CD4-positive, alpha-beta memory T cell (primary cell): ENCODE measurements around the gene ADAM33. TPM values are rescaled to one million over a fixed set of nuclear protein-coding genes. Genes with fewer than 3 reads are reported as not detected.

Experiments
- CTCF ChIA-PET: fragments of 350-600 bp; sonication (Branson Sonifier 250); formaldehyde crosslinking; loops from one replicate; lab custom pipeline; 2021; ENCODE audit warnings: inconsistent platforms; ENCODE audit not compliant: partially characterized antibody; lab: Charles Lee
- POLR2A ChIA-PET: fragments of 350-600 bp; sonication (Branson Sonifier 250); formaldehyde crosslinking; loops from one replicate; lab custom pipeline; 2021; ENCODE audit not compliant: partially characterized antibody; lab: Charles Lee
- DNase-seq, 5 donors: peaks; one replicate each; pipeline versions ENCODE4 v3.0.0 to v3.0.0-alpha.2; 2020 to 2022; ENCODE audit warnings: mixed read lengths in 1 of 5
- H3K27ac ChIP-seq: one replicate; pipeline ENCODE4 v1.7.0; 2013; ENCODE audit warnings: low read depth, low read length
- H3K27me3 ChIP-seq: 2 replicates; pipeline ENCODE4 v1.7.0; 2013; ENCODE audit warnings: mild to moderate bottlenecking, low read length, moderate library complexity; ENCODE audit not compliant: insufficient read depth
- H3K36me3 ChIP-seq: 2 replicates; pipeline ENCODE4 v1.7.0; 2013; ENCODE audit warnings: mild to moderate bottlenecking, low read length, moderate library complexity; ENCODE audit not compliant: insufficient read depth
- H3K4me1 ChIP-seq: 2 replicates; pipeline ENCODE4 v1.7.0; 2013; ENCODE audit warnings: mild to moderate bottlenecking, low read length, moderate library complexity; ENCODE audit not compliant: insufficient read depth
- H3K4me3 ChIP-seq, 2 donors: one replicate each; pipeline ENCODE4 v1.7.0; 2013; ENCODE audit warnings: low read length in 2 of 2, mild to moderate bottlenecking in 1 of 2
- H3K9me3 ChIP-seq, 2 donors: one replicate each; pipeline ENCODE4 v1.7.0; 2013; ENCODE audit warnings: low read length in 2 of 2, control low read depth in 1 of 2; ENCODE audit not compliant: control insufficient read depth in 1 of 2
- H3K27ac Mint-ChIP-seq, 7 donors: one replicate each; pipeline ENCODE4 v1.8.0; 2020 to 2021; ENCODE audit warnings: mixed read lengths in 7 of 7, mild to moderate bottlenecking in 6 of 7, inconsistent platforms in 3 of 7, moderate library complexity in 3 of 7
- H3K27me3 Mint-ChIP-seq, 2 donors: one replicate each; pipeline ENCODE4 v1.8.0; 2020 to 2021; ENCODE audit warnings: mixed read lengths in 2 of 2
- H3K36me3 Mint-ChIP-seq, 2 donors: one replicate each; pipeline ENCODE4 v1.8.0; 2020 to 2021; ENCODE audit warnings: mixed read lengths in 2 of 2, inconsistent platforms in 1 of 2, mild to moderate bottlenecking in 1 of 2
- H3K4me1 Mint-ChIP-seq, 4 donors: one replicate each; pipeline ENCODE4 v1.8.0; 2020 to 2021; ENCODE audit warnings: mixed read lengths in 4 of 4, mild to moderate bottlenecking in 1 of 4
- H3K4me3 Mint-ChIP-seq, 8 donors: one replicate each; pipeline ENCODE4 v1.8.0; 2020 to 2021; ENCODE audit warnings: mixed read lengths in 8 of 8, mild to moderate bottlenecking in 7 of 8, moderate library complexity in 6 of 8, inconsistent platforms in 3 of 8
- H3K9me3 Mint-ChIP-seq, 8 donors: one replicate each; pipeline ENCODE4 v1.8.0; 2020 to 2021; ENCODE audit warnings: mixed read lengths in 8 of 8, mild to moderate bottlenecking in 5 of 8, inconsistent platforms in 3 of 8, moderate library complexity in 1 of 8
- intact Hi-C: fragments of 100-400 bp; cut with micrococcal nuclease; formaldehyde crosslinking; loops from one replicate; pipeline ENCODE4 v1.15.1; 2023
- polyA plus RNA-seq, 2 donors: library from polyadenylated mRNA; unstranded; fragments of 300-500 nt; fragmentation: Illumina TruSeq; gene quantifications; one replicate each; pipeline ENCODE4 v1.2.3, GENCODE V29; 2021
- total RNA-seq, 2 experiments: library from RNA; stranded (reverse); gene quantifications; one replicate each; pipeline ENCODE4 v1.2.3, GENCODE V29; 2021

ADAM33 gene
- total and polyA plus RNA-seq, 4 experiments from 2014 or later: not detected

DNA sequence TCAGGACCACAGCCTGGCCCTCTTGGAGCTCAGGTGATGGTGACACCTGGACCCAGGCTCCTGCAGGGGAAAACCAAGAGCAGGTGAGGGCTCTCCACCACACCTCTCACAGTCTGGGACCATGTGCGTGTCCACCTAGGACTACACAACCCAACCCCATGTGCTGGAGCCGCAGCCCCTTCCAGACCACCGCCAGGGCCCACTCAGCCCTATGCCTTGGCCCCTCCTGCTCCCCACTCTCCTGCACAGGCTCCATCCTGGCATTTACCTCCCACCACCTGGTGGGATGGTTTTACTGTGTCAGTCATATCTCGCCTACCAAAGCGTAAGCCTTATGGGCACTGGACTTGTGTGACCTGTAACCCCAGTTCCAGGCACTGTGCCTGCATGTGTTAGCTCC, 13.1 kb upstream of the ADAM33 start:
- Mint-ChIP-seq H3K36me3 (no peaks in the 10 kb centered on the region), H3K27ac (no peak overlapping the region), H3K27me3 (peaks cover 2% of the 10 kb centered on the region in 2 donors), H3K4me1 (no peaks in the 10 kb centered on the region), H3K4me3 (no peak overlapping the region), H3K9me3 (peaks cover 0 to 2% (median 0%) of the 10 kb centered on the region in 8 donors)
- Histone ChIP-seq H3K4me1 (no peaks in the 10 kb centered on the region), H3K27ac (no peak overlapping the region), H3K36me3 (no peaks in the 10 kb centered on the region), H3K9me3 (no peaks in the 10 kb centered on the region), H3K4me3 (no peak overlapping the region), H3K27me3 (no peaks in the 10 kb centered on the region)
- no peak for DNase-seq
- ChIA-PET CTCF (interaction anchor here (3.3 kb wide), 1 partner anchor 15 kb away, joined by 13 read pairs; no protein-coding TSS in a partner anchor), POLR2A (no interaction called here)
- intact Hi-C loops: no loop called here

GRCh38 chr20:3693376-3693775, 11.6 kb upstream of the ADAM33 start:
- Mint-ChIP-seq H3K27ac (no peak overlapping the region), H3K27me3 (no peaks in the 10 kb centered on the region), H3K9me3 (peaks cover 0 to 2% (median 0%) of the 10 kb centered on the region in 8 donors), H3K4me3 (no peak overlapping the region), H3K36me3 (no peaks in the 10 kb centered on the region), H3K4me1 (no peaks in the 10 kb centered on the region)
- H3K4me1 ChIP-seq: no peaks in the 10 kb centered on the region
- H3K27me3 ChIP-seq: no peaks in the 10 kb centered on the region
- DNase-seq: no peak
- H3K9me3 ChIP-seq: no peaks in the 10 kb centered on the region
- intact Hi-C loops: no loop called here
- POLR2A ChIA-PET: no interaction called here
- no peak overlapping the region for H3K4me3 ChIP-seq
- CTCF ChIA-PET: no interaction called here
- H3K27ac ChIP-seq: no peak overlapping the region
- H3K36me3 ChIP-seq: no peaks in the 10 kb centered on the region

GRCh38 chr20:3692706-3693294, 11.0 kb upstream of the ADAM33 start:
- Mint-ChIP-seq H3K27ac (no peak overlapping the region), H3K9me3 (peaks cover 0 to 2% (median 0%) of the 10 kb centered on the region in 8 donors), H3K4me1 (no peaks in the 10 kb centered on the region), H3K4me3 (no peak overlapping the region), H3K36me3 (no peaks in the 10 kb centered on the region), H3K27me3 (no peaks in the 10 kb centered on the region)
- H3K4me1 ChIP-seq: no peaks in the 10 kb centered on the region
- H3K27me3 ChIP-seq: no peaks in the 10 kb centered on the region
- intact Hi-C loops: no loop called here
- no peak overlapping the region for H3K4me3 ChIP-seq
- DNase-seq: no peak
- POLR2A ChIA-PET: no interaction called here
- CTCF ChIA-PET: interaction anchor here (0.9 kb wide), 1 partner anchor 18 kb away, joined by 5 read pairs; no protein-coding TSS in a partner anchor
- H3K9me3 ChIP-seq: no peaks in the 10 kb centered on the region
- no peak overlapping the region for H3K27ac ChIP-seq
- H3K36me3 ChIP-seq: no peaks in the 10 kb centered on the region

GRCh38 chr20:3691897-3692296, 10.1 kb upstream of the ADAM33 start:
- no peaks in the 10 kb centered on the region for H3K36me3 ChIP-seq
- no peaks in the 10 kb centered on the region for H3K4me1 ChIP-seq
- ChIA-PET CTCF (interaction anchor here (0.9 kb wide), 1 partner anchor 19 kb away, joined by 5 read pairs; no protein-coding TSS in a partner anchor), POLR2A (no interaction called here)
- H3K9me3 Mint-ChIP-seq: peaks cover 0 to 2% (median 0%) of the 10 kb centered on the region in 8 donors
- no peaks in the 10 kb centered on the region for H3K27me3 ChIP-seq
- no peaks in the 10 kb centered on the region for H3K9me3 ChIP-seq
- intact Hi-C loops: no loop called here
- DNase-seq: no peak
- H3K4me3 ChIP-seq: no peak overlapping the region
- H3K36me3 Mint-ChIP-seq: no peaks in the 10 kb centered on the region
- no peak overlapping the region for H3K4me3 Mint-ChIP-seq
- H3K27me3 Mint-ChIP-seq: peaks cover 2 to 3% of the 10 kb centered on the region in 2 donors
- no peak overlapping the region for H3K27ac Mint-ChIP-seq
- no peaks in the 10 kb centered on the region for H3K4me1 Mint-ChIP-seq
- H3K27ac ChIP-seq: no peak overlapping the region

- Histone ChIP-seq H3K4me1 (no peaks in the 10 kb centered on the region), H3K9me3 (no peaks in the 10 kb centered on the region), H3K36me3 (no peaks in the 10 kb centered on the region), H3K4me3 (no peak overlapping the region), H3K27me3 (no peaks in the 10 kb centered on the region), H3K27ac (no peak overlapping the region)
- Mint-ChIP-seq H3K36me3 (no peaks in the 10 kb centered on the region), H3K27me3 (peaks cover 5% of the 10 kb centered on the region in 2 donors), H3K27ac (no peak overlapping the region), H3K4me3 (no peak overlapping the region), H3K4me1 (no peaks in the 10 kb centered on the region), H3K9me3 (peaks cover 0 to under 1% (median 0%) of the 10 kb centered on the region in 8 donors)
- CTCF ChIA-PET: no interaction called here
- intact Hi-C loops: no loop called here
- DNase-seq: no peak
- POLR2A ChIA-PET: no interaction called here
These were observed 9.5 kb upstream of the ADAM33 start for GRCh38 chr20:3691306-3691705.

DNA sequence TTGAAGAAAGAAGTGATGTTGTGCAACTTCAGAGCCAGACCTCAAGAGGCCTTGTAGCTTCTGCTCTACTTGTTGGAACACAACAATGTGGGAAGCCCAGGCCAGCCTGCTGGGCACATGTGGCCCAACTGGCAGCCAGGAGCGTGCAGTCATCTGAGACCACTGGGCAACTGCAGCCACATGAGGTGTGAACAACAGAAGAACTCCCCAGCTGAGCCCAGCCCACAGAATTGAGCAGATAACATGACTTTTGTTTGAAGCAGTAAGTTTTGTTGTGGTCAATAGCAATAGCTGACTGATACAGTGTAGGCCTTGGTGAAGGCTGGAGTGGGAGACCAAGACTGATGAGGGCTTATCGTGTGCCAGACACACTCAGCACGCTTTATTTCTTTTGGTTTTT, 8.6 kb upstream of the ADAM33 start:
- Histone ChIP-seq H3K27me3 (no peaks in the 10 kb centered on the region), H3K36me3 (no peaks in the 10 kb centered on the region), H3K9me3 (no peaks in the 10 kb centered on the region), H3K27ac (no peak overlapping the region), H3K4me1 (no peaks in the 10 kb centered on the region), H3K4me3 (no peak overlapping the region)
- Mint-ChIP-seq H3K9me3 (no peaks in the 10 kb centered on the region), H3K27ac (no peak overlapping the region), H3K4me1 (no peaks in the 10 kb centered on the region), H3K36me3 (no peaks in the 10 kb centered on the region), H3K27me3 (peaks cover 7% of the 10 kb centered on the region in 2 donors), H3K4me3 (no peak overlapping the region)
- intact Hi-C loops: no loop called here
- CTCF ChIA-PET: no interaction called here
- POLR2A ChIA-PET: no interaction called here
- DNase-seq: no peak

DNA sequence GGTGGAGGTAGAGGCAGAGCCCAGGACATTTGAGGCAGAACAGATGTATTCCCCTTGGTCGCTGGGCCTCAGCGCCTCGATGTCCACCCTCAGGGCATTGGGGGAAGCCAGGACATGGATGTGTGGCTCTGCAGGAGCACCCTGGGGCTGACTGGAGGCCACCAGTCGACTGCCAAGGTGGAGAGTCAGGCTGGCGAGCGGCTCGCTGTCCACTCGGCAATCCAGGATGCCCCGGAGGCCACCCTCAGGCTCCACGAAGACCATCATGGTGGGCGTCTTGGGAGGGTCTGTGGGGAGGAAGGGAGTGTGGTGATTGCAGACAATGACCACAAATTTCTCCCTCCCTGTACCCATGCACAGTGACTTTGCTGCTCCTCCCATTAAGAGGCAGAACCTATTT, 8.2 kb upstream of the ADAM33 start:
- peaks cover 7 to 10% of the 10 kb centered on the region in 2 donors for H3K27me3 Mint-ChIP-seq
- DNase-seq: no peak
- H3K27ac Mint-ChIP-seq: no peak overlapping the region
- no peak overlapping the region for H3K4me3 Mint-ChIP-seq
- no peaks in the 10 kb centered on the region for H3K27me3 ChIP-seq
- ChIA-PET CTCF (no interaction called here), POLR2A (no interaction called here)
- no peaks in the 10 kb centered on the region for H3K4me1 ChIP-seq
- no peaks in the 10 kb centered on the region for H3K4me1 Mint-ChIP-seq
- H3K4me3 ChIP-seq: no peak overlapping the region
- H3K36me3 ChIP-seq: no peaks in the 10 kb centered on the region
- no peaks in the 10 kb centered on the region for H3K36me3 Mint-ChIP-seq
- H3K9me3 Mint-ChIP-seq: no peaks in the 10 kb centered on the region
- H3K9me3 ChIP-seq: no peaks in the 10 kb centered on the region
- no peak overlapping the region for H3K27ac ChIP-seq
- intact Hi-C loops: no loop called here
